ENCODE data around the gene TGM6. TPM values are rescaled to one million over a fixed set of nuclear protein-coding genes. Genes with fewer than 3 reads are reported as not detected.
A peak's percentile ranks its signal among the peaks of the same experiment; 100 is the strongest.

Gene TGM6
- total RNA-seq, 1 experiment from 2014 or later: not detected

DNA sequence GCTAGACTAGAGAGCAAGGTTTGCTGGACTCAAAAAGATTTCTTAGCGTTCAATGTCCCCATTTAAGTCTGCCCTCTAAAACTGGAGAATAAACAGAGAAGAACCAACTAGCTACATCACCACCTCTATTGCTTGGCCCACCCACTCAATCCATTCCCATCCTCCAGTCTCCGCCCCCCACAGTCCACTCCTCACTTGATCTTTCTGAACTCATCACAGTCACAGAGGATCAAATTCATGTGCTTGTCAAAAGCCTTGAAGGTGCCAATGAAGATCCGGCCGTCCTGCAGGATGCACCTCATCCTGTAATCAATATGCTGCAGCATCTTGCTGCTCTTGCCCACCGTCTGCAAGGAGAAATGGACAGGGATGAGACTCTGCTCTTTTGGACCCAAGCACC is 86.7 kb downstream of the TGM6 start:
- H3K23ac ChIP-seq (ENCODE audit: insufficient read length, low read depth, low read length): no peak overlapping the region
- Mint-ChIP-seq H3K4me3 (peak overlapping the region; percentile 71 to 99), H3K27me3 (ENCODE audit: low read depth) (peaks cover 1% of the 10 kb centered on the region; the same call in 1 of the 2 replicates), H3K36me3 (ENCODE audit: insufficient read depth in 1 of 3, low read depth in 3 of 3) (peaks cover 67 to 78% (median 75%) of the 10 kb centered on the region in 3 experiments), H3K27ac (peak overlapping the region in 2 of 3 experiments; percentile 5 to 26; a peak in 1 of 7 replicates), H3K9me3 (peaks cover 0 to 5% of the 10 kb centered on the region in 2 experiments; a peak in 3 of 5 replicates), H3K4me1 (peaks cover 23 to 30% of the 10 kb centered on the region in 2 experiments)
- H2BK15ac ChIP-seq (ENCODE audit: low read depth, low read length): no peak overlapping the region
- no peak overlapping the region for H3K14ac ChIP-seq (ENCODE audit: insufficient read depth, low read length)
- H4K20me1 ChIP-seq (ENCODE audit: control insufficient read depth, insufficient read depth, insufficient read length): no peaks in the 10 kb centered on the region
- H4K91ac ChIP-seq (ENCODE audit: insufficient read length, low read depth, low read length): no peak overlapping the region
- WGBS (ENCODE audit: extremely low coverage, insufficient read length, low lambda C conversion rate): no CpG with 5 or more reads among the region's 5 CpGs
- H3K27ac ChIP-seq (ENCODE audit: insufficient read length, low read depth, low read length): no peak overlapping the region
- H3K9me3 ChIP-seq (ENCODE audit: control insufficient read depth, low read depth, low read length): no peaks in the 10 kb centered on the region
- H2AK5ac ChIP-seq (ENCODE audit: insufficient read length, low read length): no peak overlapping the region
- peaks cover 39% of the 10 kb centered on the region for H3K79me2 ChIP-seq (ENCODE audit: insufficient read depth, low read length)
- peaks cover 10% of the 10 kb centered on the region for H3K79me1 ChIP-seq (ENCODE audit: insufficient read depth, low read depth, low read length, poor library complexity, severe bottlenecking)
- no peak overlapping the region for H4K8ac ChIP-seq (replicated peaks; ENCODE audit: insufficient read length, low read depth, low read length)
- no peak overlapping the region for H2AFZ ChIP-seq (ENCODE audit: low read length)
- no peak overlapping the region for H3K9ac ChIP-seq (ENCODE audit: extremely low read depth, insufficient read length, low read length)
- no peak overlapping the region for H4K5ac ChIP-seq (ENCODE audit: insufficient read length, low read depth, low read length)
- H3K23me2 ChIP-seq (ENCODE audit: insufficient read length, low read depth, low read length, poor library complexity, severe bottlenecking): peaks cover 10% of the 10 kb centered on the region
- no peak overlapping the region for H2BK5ac ChIP-seq (ENCODE audit: insufficient read length, low read length)
- H3K4me2 ChIP-seq (ENCODE audit: insufficient read depth, insufficient read length, low read length): no peak overlapping the region
- no peaks in the 10 kb centered on the region for H3K27me3 ChIP-seq (ENCODE audit: insufficient read depth, low read length)
- H2BK12ac ChIP-seq (ENCODE audit: insufficient read length, low read depth, low read length): no peak overlapping the region
- H2BK20ac ChIP-seq (ENCODE audit: low read depth, low read length, poor library complexity, severe bottlenecking): no peak overlapping the region
- H3T11ph ChIP-seq (ENCODE audit: low read length): no peak overlapping the region
- TF ChIP-seq, protein P1, sequence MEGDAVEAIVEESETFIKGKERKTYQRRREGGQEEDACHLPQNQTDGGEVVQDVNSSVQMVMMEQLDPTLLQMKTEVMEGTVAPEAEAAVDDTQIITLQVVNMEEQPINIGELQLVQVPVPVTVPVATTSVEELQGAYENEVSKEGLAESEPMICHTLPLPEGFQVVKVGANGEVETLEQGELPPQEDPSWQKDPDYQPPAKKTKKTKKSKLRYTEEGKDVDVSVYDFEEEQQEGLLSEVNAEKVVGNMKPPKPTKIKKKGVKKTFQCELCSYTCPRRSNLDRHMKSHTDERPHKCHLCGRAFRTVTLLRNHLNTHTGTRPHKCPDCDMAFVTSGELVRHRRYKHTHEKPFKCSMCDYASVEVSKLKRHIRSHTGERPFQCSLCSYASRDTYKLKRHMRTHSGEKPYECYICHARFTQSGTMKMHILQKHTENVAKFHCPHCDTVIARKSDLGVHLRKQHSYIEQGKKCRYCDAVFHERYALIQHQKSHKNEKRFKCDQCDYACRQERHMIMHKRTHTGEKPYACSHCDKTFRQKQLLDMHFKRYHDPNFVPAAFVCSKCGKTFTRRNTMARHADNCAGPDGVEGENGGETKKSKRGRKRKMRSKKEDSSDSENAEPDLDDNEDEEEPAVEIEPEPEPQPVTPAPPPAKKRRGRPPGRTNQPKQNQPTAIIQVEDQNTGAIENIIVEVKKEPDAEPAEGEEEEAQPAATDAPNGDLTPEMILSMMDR (conservative IDR thresholded peaks at IDR 0.05): no peak
- H3K4me1 ChIP-seq (ENCODE audit: insufficient read depth, low read length): no peaks in the 10 kb centered on the region; the same call in 1 of the 2 replicates
- no peak overlapping the region for H3K18ac ChIP-seq (ENCODE audit: insufficient read length, low read depth, low read length)
- H2BK120ac ChIP-seq (ENCODE audit: low read depth, low read length, poor library complexity, severe bottlenecking): no peak overlapping the region
- DNase-seq: no peak
- H3K4ac ChIP-seq (ENCODE audit: low read depth, low read length): no peak overlapping the region
- no peak overlapping the region for H3K56ac ChIP-seq (ENCODE audit: insufficient read length, low read depth, low read length)

Measured in H9 (cell line).